GM21515 (cell line): ENCODE measurements around the gene GPC5.

Experiments
- ATAC-seq: cut with Tn5 transposase; IDR thresholded peaks from one replicate; pipeline ENCODE4 v1.9.1; 2021; ENCODE audit not compliant: unreplicated experiment

Gene GPC5

DNA sequence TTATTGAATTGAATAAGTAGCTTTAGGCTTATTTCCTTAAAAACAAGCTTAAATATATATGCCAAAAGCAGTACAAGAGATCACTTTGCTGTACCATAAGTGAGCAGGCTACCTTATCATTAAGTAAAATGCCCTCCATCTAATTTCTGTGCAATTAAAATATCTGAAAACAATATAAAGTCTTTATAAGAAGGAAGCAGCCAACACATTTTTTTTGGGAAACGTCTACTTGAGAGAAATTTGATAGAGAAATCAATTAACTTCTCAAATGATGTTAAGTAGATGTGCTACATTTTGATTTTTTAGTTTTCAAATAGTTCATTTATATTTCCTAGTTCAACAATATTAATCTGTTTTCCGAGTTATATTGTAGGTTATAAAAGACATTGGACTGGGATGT is 52.5 kb downstream of the GPC5 start:
- ATAC-seq, result no peak

DNA sequence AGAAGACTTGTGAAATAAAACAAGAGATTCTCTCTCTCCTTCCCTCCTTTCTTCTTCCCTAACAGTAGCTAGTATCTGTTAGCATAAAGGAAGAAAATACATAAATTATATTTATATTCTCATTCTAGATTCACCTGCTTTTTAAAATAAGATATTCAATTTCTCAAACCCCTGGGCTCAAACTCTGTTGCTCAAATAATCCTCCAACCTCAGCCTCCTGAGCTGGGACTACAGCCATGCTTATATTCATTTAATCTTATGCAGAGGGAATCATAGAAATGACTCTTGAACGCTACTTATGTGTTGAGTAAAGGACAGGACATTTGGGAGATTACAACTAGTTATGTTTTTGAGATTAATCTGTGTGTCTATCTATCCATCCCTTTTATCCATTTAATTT is 56.2 kb downstream of the GPC5 start:
- no peak for ATAC-seq

DNA sequence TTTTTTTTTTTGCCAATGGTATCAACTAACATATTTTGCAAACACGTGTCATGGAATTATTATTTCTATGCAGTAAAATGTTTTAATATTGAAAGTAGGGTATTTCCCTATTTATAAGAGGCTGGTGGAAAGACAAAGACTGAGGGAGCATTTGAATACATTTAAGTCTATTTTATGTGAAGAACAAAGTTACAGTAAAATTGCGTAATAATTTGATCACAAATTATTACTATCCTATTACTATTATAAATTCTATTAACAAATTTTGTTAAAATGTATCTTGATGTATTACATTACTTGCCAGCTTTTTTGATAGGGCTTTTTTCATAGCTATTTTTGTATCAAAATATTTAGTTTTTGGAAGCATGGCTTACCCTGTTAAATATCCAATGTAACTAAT is 58.4 kb downstream of the GPC5 start:
- ATAC-seq, result no peak

DNA sequence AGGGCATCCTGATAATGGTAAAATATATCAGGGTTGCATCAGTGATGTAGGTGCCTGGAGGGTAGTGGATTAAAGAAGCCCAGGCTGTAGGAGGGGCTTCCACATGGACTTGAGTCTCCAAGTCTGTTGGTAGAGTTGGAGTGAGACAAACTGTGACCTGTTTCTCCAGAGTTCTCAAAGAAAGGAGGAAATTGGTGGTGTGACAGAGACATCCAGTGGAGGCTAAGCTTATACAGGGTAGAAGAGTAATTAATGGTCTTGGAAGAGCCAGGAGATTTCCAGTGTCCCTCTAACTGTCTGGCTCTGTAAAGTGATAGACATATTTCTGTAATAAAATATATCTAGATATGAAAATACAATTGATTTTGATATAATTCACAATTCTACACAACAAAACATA is 61.1 kb downstream of the GPC5 start:
- ATAC-seq, result no peak

DNA sequence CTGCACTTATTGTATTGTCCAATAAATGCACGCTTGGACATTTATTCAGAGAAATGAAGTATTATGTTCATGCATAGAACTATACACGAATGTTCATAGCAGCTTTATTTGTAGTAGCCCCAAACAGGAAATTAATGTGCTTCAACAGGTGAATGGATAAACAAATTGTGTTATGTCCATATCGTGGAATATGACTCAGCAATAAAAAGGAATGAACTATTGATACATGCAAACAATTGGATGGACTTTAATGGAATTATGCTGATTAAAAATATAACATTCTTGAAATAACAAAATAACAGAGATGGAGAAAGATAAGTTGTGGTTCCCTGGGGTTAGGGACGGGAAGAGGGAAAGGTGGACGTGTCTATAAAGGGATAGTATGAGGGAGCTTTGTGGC is 65.9 kb downstream of the GPC5 start:
- no peak for ATAC-seq

DNA sequence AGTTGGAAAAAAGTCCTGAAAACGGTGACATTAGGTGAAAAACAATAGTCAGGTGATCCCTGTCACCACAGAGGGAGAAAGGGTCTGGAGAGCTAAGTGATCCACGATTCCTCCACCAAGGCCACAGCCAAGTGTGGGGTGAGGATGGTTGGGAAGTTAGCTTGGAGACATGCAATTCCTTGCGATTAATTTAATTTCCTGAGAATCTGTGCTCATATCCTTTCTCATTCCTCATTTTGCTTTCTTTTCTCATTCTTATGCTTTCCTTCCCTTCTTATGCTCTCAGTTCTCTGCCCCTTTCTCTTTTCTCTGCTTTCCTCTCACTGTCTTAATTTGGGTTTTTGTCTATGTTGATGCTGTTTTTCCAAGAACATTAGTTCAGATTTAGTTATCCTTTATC is 68.8 kb downstream of the GPC5 start:
- ATAC-seq, result no peak

DNA sequence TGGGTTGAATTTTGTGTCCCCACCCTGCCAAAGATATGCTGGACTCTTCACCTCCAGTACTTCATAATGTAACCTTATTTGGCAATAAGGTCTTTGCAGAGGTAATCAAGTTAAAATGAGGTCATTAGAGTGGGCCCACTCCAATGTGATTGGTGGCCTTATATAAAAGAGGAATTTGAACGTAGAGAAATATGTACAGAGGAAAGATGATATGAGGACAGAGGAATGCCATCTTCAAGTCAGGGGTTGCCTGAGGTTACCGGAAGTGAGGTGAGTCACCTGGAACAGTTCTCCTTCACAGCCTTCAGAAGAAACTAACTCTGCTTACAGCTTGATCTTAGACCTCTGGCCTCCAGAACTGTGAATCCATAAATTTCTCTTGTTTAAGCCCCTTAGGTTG is 69.9 kb downstream of the GPC5 start:
- ATAC-seq, result no peak

DNA sequence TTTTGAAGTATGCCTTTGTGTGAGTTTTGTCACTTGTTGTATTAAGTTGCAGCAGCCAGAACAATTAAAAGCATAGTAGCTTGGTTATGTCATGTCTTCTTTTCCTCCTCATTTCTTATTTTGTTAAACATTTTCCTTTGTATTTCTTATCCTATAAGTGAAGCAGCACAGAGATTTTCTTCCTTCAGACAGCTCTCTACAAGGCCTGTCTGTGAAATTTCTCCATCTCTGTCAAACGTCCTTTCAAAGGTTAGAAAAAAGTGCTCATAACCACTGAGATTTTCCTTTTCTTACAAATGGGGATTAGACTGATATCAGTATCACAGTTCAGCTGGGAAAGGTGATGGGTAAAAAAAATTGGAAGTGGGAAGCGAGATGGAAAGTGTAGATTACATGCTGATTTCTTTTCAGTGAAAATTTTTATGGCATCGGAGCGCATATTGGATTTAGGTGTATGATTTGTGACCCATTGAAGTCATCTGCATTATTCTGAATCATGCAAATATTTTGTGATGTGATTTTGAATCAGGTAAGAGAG is 71.7 kb downstream of the GPC5 start:
- no peak for ATAC-seq

DNA sequence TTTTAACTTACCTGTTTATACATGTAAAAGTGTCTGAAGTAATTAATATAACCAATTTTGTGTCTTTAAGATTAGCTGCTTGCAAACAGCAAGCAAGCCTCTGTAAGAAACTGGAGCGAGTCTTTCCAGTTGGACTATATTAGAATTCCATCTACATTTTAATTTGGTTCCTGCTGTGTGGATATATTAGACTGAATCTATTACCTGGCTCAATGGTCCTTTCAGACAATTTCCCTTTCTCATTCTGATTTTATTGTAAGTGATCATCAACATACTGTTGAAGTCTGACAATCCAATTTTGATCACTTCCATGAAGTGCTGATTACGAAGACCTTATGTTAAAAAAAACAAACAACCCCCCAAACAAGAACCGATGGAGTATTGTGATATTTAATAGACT is 72.3 kb downstream of the GPC5 start:
- ATAC-seq, result no peak

DNA sequence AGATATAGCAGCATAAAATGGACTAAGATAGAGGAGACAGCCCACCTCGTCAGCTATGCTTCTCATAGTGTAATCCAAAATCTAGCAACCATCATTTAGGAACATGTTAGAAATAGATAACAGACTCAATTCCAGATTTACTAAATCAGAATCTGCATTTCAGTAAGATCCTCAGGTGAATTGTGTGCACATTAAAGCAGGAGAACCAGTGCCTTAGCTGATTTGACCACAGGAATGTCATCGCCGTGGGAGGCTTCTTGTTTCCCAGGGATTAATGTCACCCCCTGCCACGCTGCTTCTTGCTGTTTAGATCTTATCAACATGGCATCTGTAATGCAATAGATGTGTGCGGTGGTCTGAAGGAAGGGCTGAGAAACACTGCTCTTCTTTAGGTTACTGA is 84.0 kb downstream of the GPC5 start:
- ATAC-seq, result no peak

DNA sequence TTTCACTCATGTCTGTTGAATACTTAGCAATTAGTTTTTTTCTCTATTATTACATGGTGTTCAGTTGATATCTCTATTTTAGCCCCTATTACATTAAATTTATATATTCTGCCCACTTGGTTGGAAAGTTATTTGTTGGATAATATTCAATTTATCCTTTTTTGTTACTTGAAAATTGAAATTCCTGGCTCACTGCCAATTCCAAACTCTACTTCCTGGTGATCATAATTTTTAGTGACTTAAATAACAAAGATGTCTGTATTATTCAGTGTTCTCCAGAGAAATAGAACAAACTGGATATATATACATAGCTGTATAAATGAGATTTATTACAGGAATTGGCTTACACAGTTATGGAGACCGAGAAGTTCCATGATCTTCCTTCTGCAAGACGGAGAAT is 93.6 kb downstream of the GPC5 start:
- no peak for ATAC-seq

DNA sequence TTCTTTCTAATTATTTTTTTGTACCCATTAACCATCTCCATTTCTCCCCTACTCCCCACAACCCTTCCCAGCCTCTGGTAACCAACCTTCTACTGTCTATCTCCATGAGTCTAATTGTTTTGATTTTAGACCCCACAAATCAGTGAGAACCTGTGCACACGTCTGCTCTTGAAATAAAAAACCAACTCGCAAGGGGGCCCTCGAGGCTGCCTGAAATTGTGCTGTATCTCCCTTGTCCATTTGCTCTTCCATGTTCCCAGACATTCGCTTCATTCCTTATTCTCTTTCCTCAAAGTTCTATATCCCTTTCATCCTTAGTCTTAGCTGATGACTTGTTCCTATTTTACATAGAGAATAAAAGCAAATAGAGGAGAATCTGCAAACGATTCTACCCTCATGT is 95.0 kb downstream of the GPC5 start:
- no peak for ATAC-seq

DNA sequence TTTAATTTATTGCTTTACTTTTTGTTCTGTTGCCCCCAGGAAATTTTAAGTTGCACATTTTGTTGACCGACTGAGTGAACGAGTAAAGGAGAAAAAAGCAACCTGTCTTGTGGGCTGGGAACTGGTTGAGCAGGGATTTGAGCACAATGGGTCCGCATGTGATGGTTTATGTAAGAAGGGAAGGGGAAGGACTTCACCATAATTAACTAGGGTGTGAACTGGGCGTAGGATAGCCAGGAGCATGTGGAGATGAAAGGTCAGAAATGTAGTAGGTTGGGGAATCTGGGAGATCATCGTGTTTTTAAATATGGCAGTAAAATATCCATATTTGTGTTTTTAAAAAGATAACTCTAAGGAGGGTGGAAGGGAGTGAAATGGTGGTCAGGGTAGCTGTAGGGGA is 99.9 kb downstream of the GPC5 start:
- ATAC-seq, result no peak

DNA sequence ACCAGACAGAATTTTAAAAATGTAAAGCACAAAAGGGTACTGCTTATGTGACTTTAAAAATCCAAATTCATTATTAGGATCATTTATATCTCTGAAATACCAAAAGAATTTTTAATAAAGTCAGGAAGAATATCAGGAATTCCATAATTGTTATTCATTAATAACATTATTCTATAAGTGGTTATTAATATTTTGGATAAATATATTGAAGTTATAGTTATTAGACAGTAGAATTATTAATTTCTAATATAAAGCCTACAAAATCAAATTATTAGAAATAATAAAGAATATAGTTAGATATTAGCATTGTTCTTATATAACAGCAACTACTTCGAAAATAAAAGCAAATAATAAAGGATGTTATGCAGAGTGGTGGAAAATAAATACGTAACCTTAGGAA is 105.8 kb downstream of the GPC5 start:
- no peak for ATAC-seq

DNA sequence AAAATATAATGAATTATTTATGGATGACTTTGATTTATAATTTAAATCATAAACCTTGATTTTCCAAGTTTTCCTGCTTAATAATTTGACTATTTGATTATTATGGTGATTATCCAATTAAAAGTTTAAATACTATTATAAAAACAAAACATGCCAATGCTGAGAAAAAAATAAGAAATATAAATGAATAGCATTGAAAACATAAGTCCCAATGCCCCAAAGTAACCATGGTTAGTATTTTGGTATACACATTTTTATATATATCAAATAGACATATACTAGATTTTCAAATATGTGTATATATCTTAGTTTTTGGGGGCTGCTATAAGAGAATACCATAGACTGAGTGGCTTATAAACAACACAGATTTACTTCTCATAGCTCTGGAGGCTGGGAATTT is 108.3 kb downstream of the GPC5 start:
- ATAC-seq, result no peak

DNA sequence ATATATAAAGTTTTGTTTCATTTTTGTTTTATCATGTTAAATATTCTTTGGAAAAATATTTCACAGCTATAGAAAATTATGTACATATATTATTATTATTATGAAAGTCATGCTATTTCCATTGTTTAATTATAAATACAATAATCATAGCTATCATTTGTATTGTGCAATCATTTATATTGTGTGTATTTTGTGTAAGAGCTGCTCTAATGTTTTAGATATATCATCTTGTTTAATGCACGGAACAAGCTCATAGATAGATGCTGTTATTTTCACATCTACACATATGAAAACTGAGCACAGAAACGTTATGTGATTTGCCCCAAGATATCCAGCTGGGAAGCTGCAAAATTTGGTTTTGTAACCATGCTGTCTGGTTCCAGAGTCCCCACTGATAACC is 111.6 kb downstream of the GPC5 start:
- ATAC-seq, result no peak

DNA sequence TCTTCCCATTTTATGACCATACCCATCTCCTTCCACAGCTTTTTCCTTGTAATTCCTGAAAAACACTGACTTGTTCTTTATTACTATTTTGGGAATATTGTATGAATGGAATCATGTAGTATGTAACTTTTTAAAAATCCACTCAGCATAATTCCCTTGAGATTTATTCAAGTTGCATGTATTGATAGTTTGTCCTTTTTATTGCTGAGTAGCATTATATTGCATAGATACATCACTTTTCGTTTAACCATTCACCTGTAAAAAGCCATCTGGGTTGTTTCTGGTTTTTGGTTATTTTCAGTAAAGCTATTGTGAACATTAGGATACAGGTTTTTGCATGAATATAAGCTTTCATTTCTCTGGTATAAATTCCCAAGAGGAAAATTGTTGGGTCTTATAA is 115.4 kb downstream of the GPC5 start:
- no peak for ATAC-seq

DNA sequence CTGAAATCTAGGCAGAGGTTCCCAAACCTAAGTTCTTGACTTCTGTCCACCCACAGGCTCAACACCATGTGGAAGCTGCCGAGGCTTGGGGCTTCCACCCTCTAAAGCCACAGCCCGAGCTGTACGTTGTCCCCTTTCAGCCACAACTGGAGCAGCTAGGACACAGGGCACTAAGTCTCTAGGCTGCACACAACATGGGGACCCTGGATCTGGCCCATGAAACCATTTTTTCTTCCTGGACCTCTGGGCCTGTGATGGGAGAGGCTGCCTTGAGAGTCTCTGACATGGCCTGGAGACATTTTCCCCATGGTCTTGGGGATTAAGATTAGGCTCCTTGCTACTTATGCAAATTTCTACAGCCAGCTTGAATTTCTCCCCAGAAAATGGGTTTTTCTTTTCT is 118.4 kb downstream of the GPC5 start:
- no peak for ATAC-seq

DNA sequence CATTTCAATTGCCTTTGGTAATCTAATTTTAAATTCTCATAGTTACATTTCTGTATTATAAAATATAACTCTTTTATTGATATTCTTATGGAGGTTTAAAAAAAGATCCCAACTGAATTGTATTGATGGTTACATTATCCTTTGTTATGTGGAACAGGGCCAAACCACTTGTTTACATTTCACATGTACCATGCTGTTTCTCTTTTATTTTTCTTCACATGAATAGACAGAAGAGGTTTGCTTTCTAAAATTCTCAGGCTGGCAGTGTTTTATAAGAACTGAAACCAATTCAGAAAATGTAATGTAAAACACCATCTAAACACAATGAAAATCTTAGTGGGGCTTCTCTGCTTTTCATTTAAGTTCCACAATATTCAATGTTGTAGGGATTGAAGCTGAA is 122.5 kb downstream of the GPC5 start:
- no peak for ATAC-seq

DNA sequence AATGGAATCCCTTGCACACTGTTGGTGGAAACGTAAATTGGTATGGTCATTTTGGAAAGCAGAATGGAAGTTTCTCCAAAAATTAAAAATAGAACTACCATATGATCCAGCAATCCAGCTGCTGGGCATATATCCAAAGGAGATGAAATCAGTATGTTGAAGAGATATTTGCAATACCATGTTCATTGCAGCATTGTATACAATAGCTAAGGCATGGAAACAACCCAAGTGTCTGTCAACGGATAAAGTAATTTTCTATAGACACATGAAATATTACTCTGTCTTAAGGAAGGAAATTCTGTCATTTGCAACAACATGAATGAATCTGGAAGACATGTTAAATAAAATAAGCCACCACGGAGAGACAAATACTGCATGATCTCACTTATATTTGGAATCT is 124.7 kb downstream of the GPC5 start:
- no peak for ATAC-seq

DNA sequence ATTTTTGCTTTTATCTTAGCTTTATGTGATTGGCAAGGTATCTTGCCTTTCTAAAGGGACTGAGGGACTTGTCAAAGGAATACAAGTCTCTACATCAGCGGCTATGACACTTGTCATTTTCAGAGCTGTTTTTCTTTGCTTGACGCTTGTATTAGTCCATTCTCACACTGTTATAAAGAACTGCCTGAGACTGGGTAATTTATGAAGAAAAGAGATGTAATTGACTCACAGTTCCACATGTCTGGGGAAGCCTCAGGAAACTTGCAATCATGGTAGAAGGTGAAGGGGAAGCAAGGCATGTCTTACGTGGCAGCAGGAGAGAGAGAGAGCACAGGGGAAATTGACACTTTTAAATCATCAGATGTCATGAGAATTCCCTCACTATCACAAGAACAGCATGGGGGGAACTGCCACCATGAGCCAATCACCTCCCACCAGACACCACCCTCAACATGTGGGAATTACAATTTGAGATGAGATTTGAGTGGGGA is 128.2 kb downstream of the GPC5 start:
- ATAC-seq, result no peak

DNA sequence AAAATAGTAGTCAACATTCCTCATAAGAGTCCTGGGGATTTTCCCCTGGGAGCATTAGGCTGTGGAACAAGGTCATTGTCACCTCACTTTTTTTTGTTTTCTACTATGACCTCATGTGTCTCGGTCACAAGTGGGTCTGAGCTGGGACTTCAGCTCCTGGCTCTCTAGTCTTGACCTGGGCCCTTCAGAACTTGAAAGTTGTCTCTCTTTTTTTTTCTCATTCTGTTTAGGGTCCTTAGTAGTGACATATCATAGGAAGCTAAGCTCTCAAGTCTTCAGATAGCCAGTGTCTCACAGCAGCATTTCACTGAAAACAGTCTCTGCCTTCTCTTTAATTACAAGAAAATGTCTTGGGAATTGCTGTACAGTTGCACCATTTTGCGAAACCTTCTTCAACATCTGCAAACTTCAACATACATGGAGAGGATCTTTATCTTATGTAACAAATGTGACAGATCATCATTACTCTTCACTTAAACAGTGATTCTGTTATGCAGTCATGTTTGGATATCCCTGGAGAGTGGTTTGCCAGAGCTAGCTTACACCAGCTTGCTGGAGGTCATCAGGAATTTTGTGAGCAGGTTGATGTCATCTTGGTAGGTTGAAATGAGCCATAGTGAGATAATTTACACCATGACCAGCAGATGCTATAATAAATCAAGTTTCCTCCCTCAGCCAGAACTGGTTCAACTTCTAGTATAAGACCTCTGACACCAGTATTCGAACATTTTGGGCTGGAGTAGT is 131.5 kb downstream of the GPC5 start:
- ATAC-seq, result no peak

DNA sequence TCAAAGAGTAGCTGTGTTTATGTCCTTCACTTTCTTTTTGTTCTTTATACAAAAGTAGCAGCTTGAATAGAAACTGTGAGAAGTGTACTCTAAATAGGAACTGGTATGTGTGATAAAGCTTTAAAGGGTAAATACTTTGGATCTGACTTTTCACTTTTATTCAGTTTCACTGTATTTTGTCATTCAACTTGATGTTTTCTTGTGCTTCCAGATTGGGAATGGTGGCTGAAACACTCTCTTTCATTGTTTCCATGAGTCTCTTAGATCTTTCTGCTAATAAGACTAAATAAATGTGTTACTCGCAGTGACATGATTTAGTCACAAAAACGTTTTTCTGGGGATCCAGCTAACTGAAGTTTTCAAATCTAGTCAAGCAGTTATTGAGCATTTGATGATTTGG is 133.2 kb downstream of the GPC5 start:
- ATAC-seq, result no peak
